Measurements from ENCODE around the gene FAM210B.
"Not testable (repeated sequence)": the region's sequence is repeated elsewhere in the genome, so short reads cannot be mapped to it uniquely, and the experiment has no call there.

FAM210B gene

GRCh38 chr20:56360908-56361205 is 2.1 kb downstream of the FAM210B start:
- DNase-seq (ENCODE audit: low read depth), result no peak

- DNase-seq (ENCODE audit: low read depth), result no peak
These were observed 3.1 kb downstream of the FAM210B start for GRCh38 chr20:56361900-56362299.

GRCh38 chr20:56362833-56363413 is 4.1 kb downstream of the FAM210B start:
- no peak for DNase-seq (ENCODE audit: low read depth)

GRCh38 chr20:56363491-56363890 is 4.7 kb downstream of the FAM210B start:
- no peak for DNase-seq (ENCODE audit: low read depth)

GRCh38 chr20:56368351-56369134 is 9.8 kb downstream of the FAM210B start:
- no peak for DNase-seq (ENCODE audit: low read depth)

- DNase-seq (ENCODE audit: low read depth), result no peak
These were observed 10.4 kb downstream of the FAM210B start for GRCh38 chr20:56369179-56369578.

- DNase-seq (ENCODE audit: low read depth), result no peak
These were observed 13.2 kb downstream of the FAM210B start for GRCh38 chr20:56371977-56372376.

GRCh38 chr20:56372850-56373249 is 14.1 kb downstream of the FAM210B start:
- no peak for DNase-seq (ENCODE audit: low read depth)

- DNase-seq (ENCODE audit: low read depth), result no peak
These were observed 15.2 kb downstream of the FAM210B start for GRCh38 chr20:56373942-56374341.

GRCh38 chr20:56376331-56376730 is 17.6 kb downstream of the FAM210B start:
- DNase-seq (ENCODE audit: low read depth), result no peak

- no peak for DNase-seq (ENCODE audit: low read depth)
These were observed 19.6 kb downstream of the FAM210B start for GRCh38 chr20:56378386-56378785.

GRCh38 chr20:56380375-56380774 is 21.6 kb downstream of the FAM210B start:
- no peak for DNase-seq (ENCODE audit: low read depth)

GRCh38 chr20:56381501-56381900 is 22.7 kb downstream of the FAM210B start:
- no peak for DNase-seq (ENCODE audit: low read depth)

GRCh38 chr20:56382696-56383095 is 23.9 kb downstream of the FAM210B start:
- no peak for DNase-seq (ENCODE audit: low read depth)

GRCh38 chr20:56383334-56383733 is 24.6 kb downstream of the FAM210B start:
- no peak for DNase-seq (ENCODE audit: low read depth)

GRCh38 chr20:56385130-56385529 is 26.4 kb downstream of the FAM210B start:
- no peak for DNase-seq (ENCODE audit: low read depth)

- DNase-seq (ENCODE audit: low read depth), result no peak
These were observed 27.4 kb downstream of the FAM210B start for GRCh38 chr20:56386219-56386618.

GRCh38 chr20:56388882-56389281 is 30.1 kb downstream of the FAM210B start:
- no peak for DNase-seq (ENCODE audit: low read depth)

- DNase-seq (ENCODE audit: low read depth), result no peak
These were observed 31.0 kb downstream of the FAM210B start for GRCh38 chr20:56389807-56390206.

GRCh38 chr20:56390396-56390795 is 31.6 kb downstream of the FAM210B start:
- DNase-seq (ENCODE audit: low read depth), result not testable (repeated sequence)

- DNase-seq (ENCODE audit: low read depth), result no peak
These were observed 32.3 kb downstream of the FAM210B start for GRCh38 chr20:56391037-56391436.

- no peak for DNase-seq (ENCODE audit: low read depth)
These were observed 32.9 kb downstream of the FAM210B start for GRCh38 chr20:56391596-56392131.

GRCh38 chr20:56392132-56392880 is 33.5 kb downstream of the FAM210B start, which contains the start of the genes AURKA and CSTF1:
Gene AURKA (minus strand): TSS chr20:56392215. CDS start chr20:56388197, 4,018 bp downstream.
Gene CSTF1 (plus strand): TSS chr20:56392645. CDS start chr20:56395553, 2,908 bp downstream.
- DNase-seq (ENCODE audit: low read depth), result peak; percentile 100

Measured in stimulated activated CD8-positive, alpha-beta memory T cell treated with anti-CD3 and anti-CD28 coated beads, Interleukin-4, amount 100 ng/mL, for 24 hours (primary cell).